ENCODE data around the gene FANK1. TPM values are rescaled to one million over a fixed set of nuclear protein-coding genes. Genes with fewer than 3 reads are reported as not detected.

The FANK1 gene
- polyA plus RNA-seq, 1 donor from 2014 or later, result 3.1 TPM

DNA sequence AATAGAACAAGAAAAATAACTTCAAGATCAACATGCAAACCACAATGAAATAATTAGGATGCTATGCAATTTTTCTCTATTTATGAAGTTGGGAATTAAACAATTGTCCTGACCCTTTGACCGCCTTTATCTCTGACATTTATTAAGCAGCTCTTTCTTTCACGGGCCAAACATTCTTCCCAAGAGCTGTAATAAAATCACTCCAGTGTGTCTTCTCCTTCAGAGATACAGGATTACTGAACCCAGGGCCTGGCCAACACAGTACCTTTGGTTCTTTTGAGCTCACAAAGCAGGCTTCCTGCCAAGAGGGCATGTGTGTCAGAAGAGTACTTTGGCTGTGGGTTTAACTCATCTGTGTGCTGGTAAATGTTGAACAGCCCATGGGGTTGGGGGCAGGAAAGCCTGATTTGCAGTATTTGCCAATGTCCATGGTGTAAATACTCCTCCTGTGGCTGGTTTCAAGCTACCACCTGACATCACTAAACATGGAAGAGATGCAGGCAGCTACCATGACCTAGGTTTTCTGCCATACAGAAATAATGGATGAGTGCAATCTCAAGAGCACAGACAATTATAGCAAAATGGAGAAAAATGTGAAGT is 121.7 kb downstream of the FANK1 start:
- no peak for TF ChIP-seq EP300 (conservative IDR thresholded peaks at IDR 0.05; ENCODE audit: poor library complexity, severe bottlenecking)
- no peak for TF ChIP-seq RAD21 (conservative IDR thresholded peaks at IDR 0.05)
- Histone ChIP-seq H3K9me2 (ENCODE audit: insufficient read depth, low read length) (no peaks in the 10 kb centered on the region), H3F3A (ENCODE audit: insufficient read depth, low read length, poor library complexity, severe bottlenecking) (no peaks in the 10 kb centered on the region)

GRCh38 chr10:126021833-126022500 is 125.6 kb downstream of the FANK1 start:
- Histone ChIP-seq H3K27me3 (ENCODE audit: insufficient read depth, low read depth, low read length) (no peaks in the 10 kb centered on the region), H3K79me2 (replicated peaks; ENCODE audit: insufficient read depth, low read length) (no peaks in the 10 kb centered on the region), H3K4me3 (ENCODE audit: low read length) (no peak overlapping the region), H3K9ac (ENCODE audit: low read length) (no peak overlapping the region), H4K20me1 (ENCODE audit: insufficient read depth) (no peaks in the 10 kb centered on the region), H3K36me3 (ENCODE audit: insufficient read depth, low read length) (no peaks in the 10 kb centered on the region), H3K9me2 (ENCODE audit: insufficient read depth, low read length) (no peaks in the 10 kb centered on the region), H3K27ac (ENCODE audit: low read length) (no peak overlapping the region), H3K9me3 (ENCODE audit: low read length) (no peaks in the 10 kb centered on the region), H3F3A (ENCODE audit: insufficient read depth, low read length, poor library complexity, severe bottlenecking) (no peaks in the 10 kb centered on the region), H3K4me2 (ENCODE audit: low read length) (no peak overlapping the region), H2AFZ (ENCODE audit: low read depth, low read length) (no peak overlapping the region)
- no peak for TF ChIP-seq RAD21 (conservative IDR thresholded peaks at IDR 0.05)
- TF ChIP-seq TAF1 (IDR thresholded peaks at IDR 0.05; ENCODE audit: low read depth), result no peak
- TF ChIP-seq, protein P1, sequence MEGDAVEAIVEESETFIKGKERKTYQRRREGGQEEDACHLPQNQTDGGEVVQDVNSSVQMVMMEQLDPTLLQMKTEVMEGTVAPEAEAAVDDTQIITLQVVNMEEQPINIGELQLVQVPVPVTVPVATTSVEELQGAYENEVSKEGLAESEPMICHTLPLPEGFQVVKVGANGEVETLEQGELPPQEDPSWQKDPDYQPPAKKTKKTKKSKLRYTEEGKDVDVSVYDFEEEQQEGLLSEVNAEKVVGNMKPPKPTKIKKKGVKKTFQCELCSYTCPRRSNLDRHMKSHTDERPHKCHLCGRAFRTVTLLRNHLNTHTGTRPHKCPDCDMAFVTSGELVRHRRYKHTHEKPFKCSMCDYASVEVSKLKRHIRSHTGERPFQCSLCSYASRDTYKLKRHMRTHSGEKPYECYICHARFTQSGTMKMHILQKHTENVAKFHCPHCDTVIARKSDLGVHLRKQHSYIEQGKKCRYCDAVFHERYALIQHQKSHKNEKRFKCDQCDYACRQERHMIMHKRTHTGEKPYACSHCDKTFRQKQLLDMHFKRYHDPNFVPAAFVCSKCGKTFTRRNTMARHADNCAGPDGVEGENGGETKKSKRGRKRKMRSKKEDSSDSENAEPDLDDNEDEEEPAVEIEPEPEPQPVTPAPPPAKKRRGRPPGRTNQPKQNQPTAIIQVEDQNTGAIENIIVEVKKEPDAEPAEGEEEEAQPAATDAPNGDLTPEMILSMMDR (IDR thresholded peaks at IDR 0.05; ENCODE audit: poor library complexity, severe bottlenecking), result no peak
- TF ChIP-seq REST (IDR thresholded peaks at IDR 0.05; ENCODE audit: borderline replicate concordance), result no peak
- no peak for TF ChIP-seq EP300 (conservative IDR thresholded peaks at IDR 0.05; ENCODE audit: poor library complexity, severe bottlenecking)
- no peak for TF ChIP-seq EZH2 (IDR thresholded peaks at IDR 0.05; ENCODE audit: borderline replicate concordance, insufficient read depth, low read length, poor library complexity, severe bottlenecking)
- TF ChIP-seq POLR2AphosphoS5 (IDR thresholded peaks at IDR 0.05), result no peak
- TF ChIP-seq SMC3 (conservative IDR thresholded peaks at IDR 0.05; ENCODE audit: poor library complexity), result no peak
- TF ChIP-seq MXI1 (conservative IDR thresholded peaks at IDR 0.05; ENCODE audit: poor library complexity, severe bottlenecking), result no peak

More for the DNA sequence above, 121.7 kb downstream of the FANK1 start:
- Histone ChIP-seq H3K9ac (ENCODE audit: low read length) (no peak overlapping the region), H3K4me3 (ENCODE audit: low read length) (no peak overlapping the region), H3K27me3 (ENCODE audit: insufficient read depth, low read depth, low read length) (no peaks in the 10 kb centered on the region), H3K36me3 (ENCODE audit: insufficient read depth, low read length) (no peaks in the 10 kb centered on the region), H2AFZ (ENCODE audit: low read depth, low read length) (no peak overlapping the region), H3K9me3 (ENCODE audit: low read length) (no peaks in the 10 kb centered on the region), H3K27ac (ENCODE audit: low read length) (no peak overlapping the region), H3K4me2 (ENCODE audit: low read length) (no peak overlapping the region), H4K20me1 (ENCODE audit: insufficient read depth) (no peaks in the 10 kb centered on the region), H3K79me2 (replicated peaks; ENCODE audit: insufficient read depth, low read length) (no peaks in the 10 kb centered on the region)

Data from neural cell (in vitro differentiated cells).